HEK293T (cell line): Measurements from ENCODE around the gene KRTAP10-4.

Experiments used
- CTCF ChIA-PET: fragments of 350-600 bp; formaldehyde crosslinking; extraction: SDS; loops from one replicate; lab custom pipeline; 2021; ENCODE audit warnings: antibody characterized with exemption, inconsistent platforms; lab: Yijun Ruan, JAX
- POLR2A ChIA-PET: fragments of 350-600 bp; formaldehyde crosslinking; extraction: SDS; loops from one replicate; lab custom pipeline; 2020; ENCODE audit warnings: antibody characterized with exemption, inconsistent platforms; lab: Yijun Ruan, JAX
- DNase-seq: peaks from one replicate; pipeline ENCODE4 v3.0.0; 2012; ENCODE audit warnings: mixed read lengths; ENCODE audit errors: extremely low spot score
- ARNT ChIP-seq: fragments of 450-650 bp; IDR thresholded peaks from 2 replicates; pipeline ENCODE4 v1.6.1; 2017; ENCODE audit warnings: mild to moderate bottlenecking
- BHLHE40 ChIP-seq: fragments of 450-650 bp; IDR thresholded peaks from 2 replicates; pipeline ENCODE4 v1.6.1; 2016; ENCODE audit warnings: mild to moderate bottlenecking, moderate library complexity, borderline replicate concordance
- CTBP1 ChIP-seq: fragments of 450-650 bp; IDR thresholded peaks from 2 replicates; pipeline ENCODE4 v1.6.1; 2016; ENCODE audit warnings: borderline replicate concordance
- ELF4 ChIP-seq: fragments of 450-650 bp; IDR thresholded peaks from 2 replicates; pipeline ENCODE4 v1.6.1; 2017; ENCODE audit warnings: antibody characterized with exemption
- FOXA1 ChIP-seq: fragments of 450-650 bp; IDR thresholded peaks from 2 replicates; pipeline ENCODE4 v1.6.1; 2016; ENCODE audit warnings: mild to moderate bottlenecking
- FOXK2 ChIP-seq: fragments of 450-650 bp; IDR thresholded peaks from 2 replicates; pipeline ENCODE4 v1.6.1; 2016; ENCODE audit warnings: mild to moderate bottlenecking
- FOXM1 ChIP-seq: fragments of 450-650 bp; IDR thresholded peaks from 2 replicates; pipeline ENCODE4 v1.6.1; 2017; ENCODE audit warnings: mild to moderate bottlenecking, borderline replicate concordance
- HDGF ChIP-seq: fragments of 450-650 bp; IDR thresholded peaks from 2 replicates; pipeline ENCODE4 v1.6.1; 2017; ENCODE audit warnings: antibody characterized with exemption, borderline replicate concordance
- L3MBTL2 ChIP-seq: fragments of 450-650 bp; conservative IDR thresholded peaks from 2 replicates; pipeline ENCODE4 v1.6.1; 2016; ENCODE audit warnings: mild to moderate bottlenecking
- LEF1 ChIP-seq: fragments of 450-650 bp; IDR thresholded peaks from 2 replicates; pipeline ENCODE4 v1.6.1; 2017; ENCODE audit warnings: mild to moderate bottlenecking, borderline replicate concordance
- NFRKB ChIP-seq: fragments of 450-650 bp; IDR thresholded peaks from 2 replicates; pipeline ENCODE4 v1.6.1; 2016; ENCODE audit warnings: mild to moderate bottlenecking, moderate library complexity
- SP1 ChIP-seq: fragments of 450-650 bp; IDR thresholded peaks from 2 replicates; pipeline ENCODE4 v1.6.1; 2017
- SUZ12 ChIP-seq: fragments of 450-650 bp; IDR thresholded peaks from 2 replicates; pipeline ENCODE4 v1.6.1; 2016; ENCODE audit warnings: mild to moderate bottlenecking
- TARDBP ChIP-seq: fragments of 450-650 bp; IDR thresholded peaks from 2 replicates; pipeline ENCODE4 v1.6.1; 2016
- ZNF384 ChIP-seq: fragments of 450-650 bp; IDR thresholded peaks from 2 replicates; pipeline ENCODE4 v1.6.1; 2016
- TF ChIP-seq, protein P1 (sequence below): fragments of 450-650 bp; IDR thresholded peaks from 2 replicates; pipeline ENCODE4 v1.6.1; 2016

The KRTAP10-4 gene

DNA sequence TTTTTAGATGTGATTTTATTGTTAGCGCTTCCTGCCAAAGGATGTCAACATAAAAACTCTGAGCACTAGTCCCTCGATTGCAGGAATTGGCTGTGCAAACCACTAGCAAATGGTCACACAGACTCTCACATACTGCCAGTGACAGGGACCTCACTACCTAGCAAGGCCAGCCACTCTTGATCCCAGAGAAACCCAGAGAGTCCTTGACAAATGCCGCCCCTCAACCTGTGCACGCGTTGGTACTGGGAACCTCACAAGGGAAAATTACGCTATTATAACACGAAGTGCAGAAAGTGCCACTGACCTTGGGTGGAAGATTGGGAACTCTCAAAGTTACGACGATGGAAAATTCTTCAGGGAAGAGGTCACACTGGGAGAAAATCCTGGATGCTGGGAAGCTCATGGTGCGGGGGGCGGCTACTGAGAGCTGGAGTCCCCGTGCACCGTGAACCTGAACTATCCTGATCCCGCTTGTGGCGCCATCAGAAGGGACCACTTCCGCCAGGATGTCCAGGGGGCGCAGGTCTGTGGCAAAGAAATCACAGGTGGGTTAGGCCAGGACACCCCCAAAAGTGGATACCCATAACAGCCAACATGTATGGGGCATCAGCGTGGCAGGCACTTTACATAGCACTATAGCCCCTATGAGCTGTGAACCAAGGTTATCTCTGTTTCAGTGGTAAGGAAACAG, 5.9 kb upstream of the KRTAP10-4 start:
- POLR2A ChIA-PET = no interaction called here
- CTCF ChIA-PET = no interaction called here
- DNase-seq = no peak
- TF ChIP-seq NFRKB (no peak), ARNT (no peak)
- TF ChIP-seq, protein P1, sequence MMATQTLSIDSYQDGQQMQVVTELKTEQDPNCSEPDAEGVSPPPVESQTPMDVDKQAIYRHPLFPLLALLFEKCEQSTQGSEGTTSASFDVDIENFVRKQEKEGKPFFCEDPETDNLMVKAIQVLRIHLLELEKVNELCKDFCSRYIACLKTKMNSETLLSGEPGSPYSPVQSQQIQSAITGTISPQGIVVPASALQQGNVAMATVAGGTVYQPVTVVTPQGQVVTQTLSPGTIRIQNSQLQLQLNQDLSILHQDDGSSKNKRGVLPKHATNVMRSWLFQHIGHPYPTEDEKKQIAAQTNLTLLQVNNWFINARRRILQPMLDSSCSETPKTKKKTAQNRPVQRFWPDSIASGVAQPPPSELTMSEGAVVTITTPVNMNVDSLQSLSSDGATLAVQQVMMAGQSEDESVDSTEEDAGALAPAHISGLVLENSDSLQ = no peak

DNA sequence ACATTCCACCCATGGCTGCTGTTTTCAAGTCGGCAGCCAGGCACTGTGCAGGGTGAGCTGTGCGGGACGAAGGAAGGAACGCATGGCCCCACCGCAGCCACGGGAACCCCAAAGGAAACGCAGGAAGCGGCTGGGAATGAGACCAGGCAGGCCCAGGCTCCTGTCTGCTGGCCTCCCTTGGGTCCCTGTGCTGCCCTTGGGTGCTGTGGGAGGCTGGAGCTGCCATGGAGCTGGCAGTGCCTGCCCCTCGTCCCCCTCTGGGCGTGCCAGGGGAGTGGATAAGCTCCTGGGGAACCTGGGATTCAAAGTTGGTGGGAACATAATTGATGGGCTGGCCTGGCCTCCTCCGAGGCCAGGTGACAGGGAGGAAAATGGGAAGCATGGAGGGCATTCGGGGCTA, 5.3 kb upstream of the KRTAP10-4 start:
- no peak for TF ChIP-seq BHLHE40
- TF ChIP-seq LEF1 = no peak
- no peak for TF ChIP-seq FOXM1
- POLR2A ChIA-PET = no interaction called here
- CTCF ChIA-PET = no interaction called here
- DNase-seq = no peak

DNA sequence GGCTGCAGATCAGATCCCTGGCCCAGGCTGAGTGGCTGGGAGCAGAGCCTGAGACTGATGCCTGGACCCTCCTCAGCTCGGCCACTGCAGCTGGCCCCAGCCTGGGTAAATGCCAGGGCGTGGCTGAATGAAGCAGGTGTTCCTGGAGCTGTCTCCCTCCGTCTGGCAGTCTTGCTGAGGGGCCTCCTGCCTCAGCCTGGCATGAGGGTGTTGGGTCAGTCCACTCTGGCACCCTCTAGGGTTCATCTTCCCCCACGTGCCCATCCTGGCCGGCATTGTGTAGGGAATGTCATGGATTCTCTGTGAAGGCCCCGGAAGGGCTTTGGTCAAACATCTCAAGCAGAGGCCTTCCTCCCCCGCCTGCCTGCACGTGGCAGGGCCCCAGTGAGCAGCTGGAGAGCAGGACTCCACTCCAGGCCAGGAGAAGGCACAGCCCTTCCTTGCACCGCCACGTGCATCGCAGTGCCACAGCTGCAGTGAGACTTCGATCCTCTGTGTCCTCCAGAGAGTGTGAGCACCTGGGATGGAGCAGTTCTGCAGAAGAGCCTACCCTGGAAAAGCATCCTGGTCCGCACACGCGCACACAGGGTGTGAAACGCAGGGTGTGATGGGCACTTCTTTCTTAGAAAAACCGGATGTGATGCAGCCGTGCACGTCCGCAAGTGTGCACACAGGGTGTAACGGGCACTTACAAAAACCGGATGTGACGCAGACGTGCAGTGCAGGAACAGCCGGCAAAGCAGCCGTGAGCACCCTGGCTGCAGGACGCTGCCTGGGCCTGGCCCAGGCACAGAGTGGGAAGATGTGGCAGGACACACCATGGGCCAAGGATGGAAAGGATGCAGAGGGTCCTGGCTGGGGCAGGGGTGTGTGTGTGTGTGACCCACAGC, 4.6 kb upstream of the KRTAP10-4 start:
- no peak for TF ChIP-seq FOXK2
- TF ChIP-seq HDGF = no peak
- TF ChIP-seq L3MBTL2 = no peak
- TF ChIP-seq NFRKB = no peak
- no peak for TF ChIP-seq LEF1
- no peak for TF ChIP-seq SP1
- TF ChIP-seq TARDBP = no peak
- TF ChIP-seq ARNT = no peak
- no peak for TF ChIP-seq BHLHE40
- no peak for TF ChIP-seq FOXA1
- TF ChIP-seq ZNF384 = no peak
- TF ChIP-seq FOXM1 = no peak

DNA sequence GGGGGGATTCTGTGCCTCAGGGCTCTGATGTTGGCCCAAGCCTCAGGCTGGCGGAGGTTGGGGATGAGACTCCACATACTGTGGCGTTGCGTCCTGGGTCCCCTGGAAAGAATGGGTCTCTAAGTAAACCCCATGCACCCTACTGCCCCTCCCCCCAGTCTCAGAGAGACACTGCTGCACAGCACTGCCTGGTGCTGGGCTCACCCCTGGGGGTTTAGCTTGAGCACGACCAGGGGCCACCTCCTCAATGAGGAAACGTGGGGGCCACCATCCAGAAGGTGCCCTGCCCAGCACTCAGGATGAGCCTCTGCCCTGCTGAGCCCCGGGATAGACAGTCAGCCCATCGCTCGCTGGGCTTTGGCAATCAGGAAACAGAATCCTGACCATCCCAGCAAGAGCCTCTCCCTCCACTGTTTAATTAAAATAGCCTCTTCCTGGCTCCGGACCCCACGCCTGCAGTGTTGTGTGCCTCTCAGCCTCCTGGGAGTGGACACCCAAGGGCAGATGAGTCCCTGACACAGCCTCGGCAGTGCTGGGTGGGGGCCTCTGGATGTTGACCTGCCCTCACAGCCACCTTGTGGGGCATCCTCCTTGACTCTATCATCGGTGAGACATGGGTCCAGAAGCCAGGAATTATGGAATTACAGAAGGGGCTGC, 3.5 kb upstream of the KRTAP10-4 start:
- POLR2A ChIA-PET = no interaction called here
- no peak for DNase-seq
- TF ChIP-seq SP1 = no peak
- no peak for TF ChIP-seq NFRKB
- no peak for TF ChIP-seq SUZ12
- no peak for TF ChIP-seq FOXM1
- no peak for TF ChIP-seq FOXA1
- no peak for TF ChIP-seq TARDBP
- TF ChIP-seq BHLHE40 = no peak
- TF ChIP-seq FOXK2 = no peak
- no peak for TF ChIP-seq L3MBTL2
- no peak for TF ChIP-seq CTBP1
- no peak for TF ChIP-seq ARNT
- TF ChIP-seq ELF4 = no peak
- TF ChIP-seq ZNF384 = no peak
- TF ChIP-seq, protein P1 = no peak
- CTCF ChIA-PET = no interaction called here

More for the DNA sequence above, 4.6 kb upstream of the KRTAP10-4 start:
- ChIA-PET CTCF (no interaction called here), POLR2A (no interaction called here)
- no peak for DNase-seq

DNA sequence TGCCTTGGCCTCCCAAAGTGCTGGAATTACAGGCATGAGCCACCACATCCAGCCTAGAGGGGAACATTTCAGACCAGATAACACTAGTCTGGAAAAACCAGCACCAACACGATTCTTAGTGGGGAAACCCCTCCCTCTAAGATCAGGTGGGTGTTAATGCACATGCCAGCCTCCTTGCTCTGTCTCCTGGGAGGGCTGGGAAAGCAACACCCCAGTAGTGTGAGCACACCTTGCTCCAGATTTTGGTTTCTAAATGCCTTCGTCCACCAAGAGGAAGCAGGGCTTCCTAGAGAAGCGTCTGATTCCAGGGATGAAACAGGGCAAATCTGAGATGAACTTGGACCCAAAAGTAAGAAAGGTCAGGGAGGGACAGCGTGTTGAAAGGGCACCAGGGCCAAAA, 2.2 kb upstream of the KRTAP10-4 start:
- DNase-seq = no peak
- POLR2A ChIA-PET = no interaction called here
- CTCF ChIA-PET = no interaction called here
- TF ChIP-seq HDGF (no peak), ZNF384 (no peak), NFRKB (no peak), SP1 (no peak), ELF4 (no peak)
- TF ChIP-seq, protein P1 = no peak

DNA sequence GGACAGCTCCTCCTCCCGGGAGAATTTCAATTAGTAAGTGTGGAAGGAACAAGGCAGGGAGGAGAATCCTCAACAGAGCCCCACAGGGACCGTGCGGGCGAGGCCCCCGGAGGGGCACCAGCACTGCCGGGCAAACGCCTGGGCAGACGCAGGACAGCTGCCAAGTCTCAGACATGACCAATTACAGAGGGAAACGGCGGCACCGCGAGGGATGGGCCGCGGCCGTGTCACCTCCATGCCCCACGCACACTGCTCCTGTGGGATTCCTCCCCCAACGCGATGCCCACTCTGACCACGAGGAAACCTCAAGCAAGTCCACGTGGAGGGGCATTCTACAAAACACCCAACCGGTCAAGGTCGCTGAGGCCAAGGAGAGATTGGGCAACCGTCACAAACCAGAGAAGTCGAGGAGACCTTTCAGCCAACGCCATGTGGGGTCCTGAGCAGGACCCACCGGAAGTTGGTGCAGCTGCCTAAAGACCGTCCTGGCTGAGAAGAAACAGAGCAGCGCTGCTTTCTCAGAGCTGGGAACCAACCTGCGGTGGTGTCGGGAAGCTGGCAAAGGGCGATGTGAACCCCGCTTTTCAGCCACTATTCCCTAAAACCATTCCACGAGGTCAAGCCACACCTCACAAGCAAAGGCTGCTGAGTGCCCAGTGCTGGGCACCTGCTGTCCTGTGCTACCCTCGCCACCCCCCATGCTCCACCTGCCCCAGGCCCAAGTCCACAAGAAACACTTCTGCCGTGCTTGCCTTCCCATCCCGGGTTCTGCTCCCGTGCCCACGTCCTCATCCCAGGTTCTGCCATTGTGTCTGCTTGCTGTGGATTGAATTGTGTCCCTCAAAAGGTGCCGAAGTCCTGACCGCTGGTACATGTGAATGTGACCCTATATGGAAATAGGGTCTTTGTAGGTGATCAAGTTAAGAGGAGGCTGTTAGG, 1.4 kb upstream of the KRTAP10-4 start:
- ChIA-PET CTCF (no interaction called here), POLR2A (no interaction called here)
- TF ChIP-seq HDGF (no peak), FOXM1 (no peak), TARDBP (no peak), ZNF384 (no peak)
- TF ChIP-seq, protein P1 = no peak
- DNase-seq = no peak
